Brain microvascular endothelial cell (primary cell): ENCODE data around the gene ZNF778.

ENCODE experiments used
- DNase-seq: peaks from one replicate; pipeline ENCODE4 v3.0.0-alpha.2; 2020
- H3K27ac ChIP-seq: fragments of 250-450 bp; sonication (Bioruptor Pico); 2 replicates; pipeline ENCODE4 v1.5.1; 2020; ENCODE audit warnings: mild to moderate bottlenecking, moderate library complexity
- H3K27me3 ChIP-seq: fragments of 250-450 bp; sonication (Bioruptor Pico); replicated peaks from 2 replicates; pipeline ENCODE4 v1.5.1; 2020; ENCODE audit warnings: mild to moderate bottlenecking
- H3K36me3 ChIP-seq: fragments of 250-450 bp; sonication (Bioruptor Pico); replicated peaks from 2 replicates; pipeline ENCODE4 v1.5.1; 2020; ENCODE audit warnings: mild to moderate bottlenecking
- H3K4me3 ChIP-seq: 2 replicates; pipeline ENCODE4 v1.5.1; 2011; ENCODE audit warnings: low read depth, mild to moderate bottlenecking, control low read depth, low read length, moderate library complexity
- in situ Hi-C: cut with HindIII; loops from 2 replicates; pipeline ENCODE4 v1.10.0; 2017; ENCODE audit warnings: low sequenced_read_pairs, low pct_ligation_motif_present
- TF ChIP-seq, protein P1 (sequence below): IDR thresholded peaks from 2 replicates; pipeline ENCODE4 v1.5.1; 2011; ENCODE audit warnings: low read depth, mild to moderate bottlenecking, moderate library complexity, low read length, control low read depth, inconsistent platforms; ENCODE audit errors: missing control alignments

ZNF778 gene

DNA sequence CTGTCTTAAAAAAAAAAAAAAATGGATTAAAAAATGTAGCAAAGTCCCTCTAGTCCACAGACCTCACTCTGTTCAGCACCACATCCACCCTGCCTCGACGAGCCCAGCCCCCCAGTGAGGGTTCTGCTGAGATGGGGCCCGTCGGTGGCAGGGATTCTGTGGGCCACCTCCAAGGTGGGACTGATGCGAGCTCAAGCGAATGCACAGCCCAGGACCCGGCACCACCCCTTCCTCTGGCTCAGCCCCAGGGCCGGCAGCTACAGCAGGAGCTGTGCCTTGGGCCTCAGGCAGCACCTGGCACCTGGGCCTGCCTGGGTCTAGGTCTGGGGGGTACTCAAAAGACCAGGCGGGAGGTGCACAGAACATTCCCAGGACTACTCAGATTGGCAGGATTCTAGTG lies 59.5 kb downstream of the ZNF778 start:
- Histone ChIP-seq H3K27ac (no peak overlapping the region), H3K36me3 (peaks cover 82% of the 10 kb centered on the region), H3K4me3 (no peak overlapping the region), H3K27me3 (no peaks in the 10 kb centered on the region)
- DNase-seq, result no peak
- in situ Hi-C loops, result no loop called here
- TF ChIP-seq, protein P1, sequence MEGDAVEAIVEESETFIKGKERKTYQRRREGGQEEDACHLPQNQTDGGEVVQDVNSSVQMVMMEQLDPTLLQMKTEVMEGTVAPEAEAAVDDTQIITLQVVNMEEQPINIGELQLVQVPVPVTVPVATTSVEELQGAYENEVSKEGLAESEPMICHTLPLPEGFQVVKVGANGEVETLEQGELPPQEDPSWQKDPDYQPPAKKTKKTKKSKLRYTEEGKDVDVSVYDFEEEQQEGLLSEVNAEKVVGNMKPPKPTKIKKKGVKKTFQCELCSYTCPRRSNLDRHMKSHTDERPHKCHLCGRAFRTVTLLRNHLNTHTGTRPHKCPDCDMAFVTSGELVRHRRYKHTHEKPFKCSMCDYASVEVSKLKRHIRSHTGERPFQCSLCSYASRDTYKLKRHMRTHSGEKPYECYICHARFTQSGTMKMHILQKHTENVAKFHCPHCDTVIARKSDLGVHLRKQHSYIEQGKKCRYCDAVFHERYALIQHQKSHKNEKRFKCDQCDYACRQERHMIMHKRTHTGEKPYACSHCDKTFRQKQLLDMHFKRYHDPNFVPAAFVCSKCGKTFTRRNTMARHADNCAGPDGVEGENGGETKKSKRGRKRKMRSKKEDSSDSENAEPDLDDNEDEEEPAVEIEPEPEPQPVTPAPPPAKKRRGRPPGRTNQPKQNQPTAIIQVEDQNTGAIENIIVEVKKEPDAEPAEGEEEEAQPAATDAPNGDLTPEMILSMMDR, result no peak

DNA sequence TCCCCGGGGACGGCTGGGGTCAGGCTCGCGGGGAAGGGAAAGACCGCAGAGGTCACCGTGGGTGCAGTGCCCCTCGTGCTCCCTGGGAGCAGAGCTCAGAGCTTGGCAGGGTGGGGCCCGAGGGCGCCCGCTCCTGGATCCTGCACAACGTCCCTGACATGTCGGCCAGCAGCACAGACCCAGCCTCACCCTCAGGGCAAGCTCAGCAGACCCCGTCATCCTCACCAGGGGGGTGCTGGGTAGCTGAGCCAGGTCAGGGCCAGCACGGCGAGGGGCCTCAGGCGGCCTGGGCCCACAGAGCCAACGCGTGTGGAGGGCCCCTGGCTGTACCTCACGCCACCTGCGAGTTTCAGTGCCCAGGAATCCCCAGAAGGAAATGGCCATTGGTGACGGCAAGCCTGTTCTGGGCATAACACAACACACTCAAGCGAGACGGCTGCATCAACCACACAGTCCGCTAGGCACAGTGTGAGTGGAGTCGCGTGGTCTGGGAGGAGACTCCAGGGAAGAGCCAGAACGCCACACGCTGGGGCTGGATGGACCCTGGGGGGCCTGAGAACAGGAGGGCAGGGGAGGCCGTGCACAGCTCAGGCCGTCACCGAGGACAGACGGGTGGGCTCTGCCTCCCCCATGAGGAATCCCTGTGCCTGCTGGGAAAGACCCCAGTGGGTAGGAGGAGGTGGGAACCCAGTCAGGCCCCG lies 60.3 kb downstream of the ZNF778 start:
- in situ Hi-C loops, result no loop called here
- no peaks in the 10 kb centered on the region for H3K27me3 ChIP-seq
- no peak overlapping the region for H3K27ac ChIP-seq
- TF ChIP-seq, protein P1, result no peak
- no peak overlapping the region for H3K4me3 ChIP-seq
- peaks cover 80% of the 10 kb centered on the region for H3K36me3 ChIP-seq
- DNase-seq, result no peak

DNA sequence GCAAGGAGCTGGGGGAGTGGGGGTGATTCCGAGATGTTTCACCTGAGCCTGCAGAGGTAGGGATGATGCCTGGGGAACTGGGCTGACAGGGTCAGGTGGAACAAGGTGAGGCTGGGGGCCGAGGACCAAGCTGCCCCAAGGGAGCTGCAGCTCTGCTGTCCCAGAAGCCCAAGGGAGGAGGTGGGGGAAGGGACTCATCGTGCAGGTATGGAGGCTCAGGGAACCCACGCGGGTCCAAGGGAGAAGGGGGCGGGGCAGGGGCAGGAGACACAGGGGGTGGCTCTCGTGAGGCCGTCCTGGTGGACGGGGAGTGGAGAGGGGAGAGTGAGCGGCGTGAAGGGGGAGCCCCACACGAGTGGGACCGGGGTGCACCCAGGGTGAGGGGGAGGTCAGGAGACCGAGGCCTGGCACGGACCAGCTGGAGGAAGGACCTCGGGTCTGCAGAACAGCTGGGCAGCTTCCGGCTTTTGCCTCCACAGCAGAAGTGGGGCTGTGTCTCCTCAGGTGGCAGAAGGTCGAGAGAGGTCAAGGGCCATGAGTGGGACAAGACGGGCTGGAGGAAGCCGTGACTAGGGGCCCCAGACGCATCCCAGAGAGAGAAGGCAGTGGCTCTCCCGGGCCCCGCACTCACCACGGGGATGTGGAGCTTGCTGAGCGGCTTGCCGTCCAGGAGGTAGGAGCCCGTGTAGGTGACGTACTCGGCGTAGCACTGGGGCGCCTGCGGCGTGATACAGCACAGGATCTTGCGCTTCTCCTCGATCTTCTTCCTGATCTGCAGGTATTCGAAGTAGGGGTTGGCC lies 61.1 kb downstream of the ZNF778 start:
- H3K36me3 ChIP-seq, result peaks cover 75% of the 10 kb centered on the region
- no peak for DNase-seq

DNA sequence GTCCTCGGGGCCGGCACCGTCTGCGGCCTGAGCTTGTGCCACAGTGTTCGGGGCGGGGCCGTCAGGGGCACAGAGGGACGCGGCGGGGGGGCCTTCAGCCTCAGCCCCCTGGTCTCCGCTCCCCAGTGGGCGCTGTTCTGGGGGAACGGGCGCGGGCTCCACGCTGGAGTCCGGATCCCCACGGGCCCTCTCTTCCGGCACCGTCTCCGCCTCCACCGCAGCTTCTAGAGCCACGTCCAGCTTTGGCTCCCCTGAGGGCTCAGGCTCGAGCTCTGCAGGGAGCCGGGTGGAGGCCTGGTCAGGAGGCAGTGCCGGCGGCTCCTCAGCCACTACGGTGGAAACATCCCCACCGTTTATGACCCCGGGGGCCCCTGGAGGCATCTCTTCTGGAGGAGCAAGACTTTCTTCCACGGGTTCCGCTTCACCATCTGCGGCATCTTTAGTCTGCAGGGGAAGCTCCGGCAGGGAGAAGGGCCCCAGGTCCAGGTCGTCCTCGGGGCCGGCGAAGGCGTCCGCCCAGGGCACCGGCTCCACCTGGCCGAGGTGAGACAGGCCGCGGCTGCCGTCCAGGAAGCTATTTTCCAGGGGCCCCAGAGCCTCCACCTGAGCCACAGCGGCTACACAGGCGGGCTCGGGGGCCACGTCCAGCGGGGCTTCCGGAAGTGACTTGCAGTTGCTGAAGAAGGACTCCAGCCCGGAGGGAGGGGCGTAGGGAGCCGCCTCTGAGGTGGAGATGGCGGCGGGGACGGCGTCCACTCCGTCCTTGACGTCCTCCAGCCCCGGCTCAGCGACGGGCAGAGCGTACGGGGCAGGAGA lies 62.4 kb downstream of the ZNF778 start:
- TF ChIP-seq, protein P1, result no peak
- H3K4me3 ChIP-seq, result no peak overlapping the region
- peaks cover 73% of the 10 kb centered on the region for H3K36me3 ChIP-seq
- no peak overlapping the region for H3K27ac ChIP-seq
- H3K27me3 ChIP-seq, result no peaks in the 10 kb centered on the region
- in situ Hi-C loops, result no loop called here
- DNase-seq, result no peak

More for the DNA sequence above, 61.1 kb downstream of the ZNF778 start:
- Histone ChIP-seq H3K27ac (no peak overlapping the region), H3K27me3 (no peaks in the 10 kb centered on the region), H3K4me3 (no peak overlapping the region)
- in situ Hi-C loops, result no loop called here
- TF ChIP-seq, protein P1, result no peak

DNA sequence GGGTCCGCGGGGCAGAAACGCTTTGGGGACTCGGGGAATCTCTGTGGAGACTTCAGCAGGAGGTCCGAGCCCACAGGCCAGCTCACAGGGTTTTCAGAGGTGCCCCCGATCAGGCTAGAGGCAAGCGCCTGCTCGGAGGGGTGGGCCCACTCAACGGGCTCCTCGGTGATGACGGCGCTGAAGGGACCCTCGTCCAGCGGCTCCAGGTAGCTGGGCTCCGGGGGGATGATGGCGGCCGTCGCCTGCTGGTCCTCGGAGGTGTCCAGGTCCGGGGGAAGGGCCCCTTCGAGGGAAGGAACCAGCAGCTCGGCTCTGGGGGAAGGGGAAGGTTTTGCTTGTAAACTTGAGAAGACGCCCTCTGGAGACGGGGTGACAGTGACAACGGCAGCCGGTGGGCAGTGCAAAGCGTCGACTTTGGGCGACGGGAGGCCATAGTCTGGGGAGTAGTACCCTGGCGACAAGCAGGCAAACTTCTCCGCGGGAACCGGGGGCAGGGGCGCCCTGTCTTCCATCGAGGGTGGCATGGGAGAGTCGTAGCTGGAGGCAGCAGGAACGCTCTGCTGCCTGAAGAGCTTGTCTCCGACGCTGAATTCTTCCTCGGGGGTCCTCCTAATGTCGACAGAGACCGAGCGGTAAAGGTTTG lies 63.2 kb downstream of the ZNF778 start:
- DNase-seq, result no peak
- H3K27ac ChIP-seq, result no peak overlapping the region
- TF ChIP-seq, protein P1, result no peak

More for the DNA sequence above, 63.2 kb downstream of the ZNF778 start:
- in situ Hi-C loops, result no loop called here
- H3K4me3 ChIP-seq, result no peak overlapping the region
- H3K27me3 ChIP-seq, result no peaks in the 10 kb centered on the region
- peaks cover 74% of the 10 kb centered on the region for H3K36me3 ChIP-seq
